AG09319 (cell line): Measurements from ENCODE around the gene TGIF2.
A peak's percentile ranks its signal among the peaks of the same experiment; 100 is the strongest.
"Not testable (repeated sequence)": the region's sequence is repeated elsewhere in the genome, so short reads cannot be mapped to it uniquely, and the experiment has no call there.

Source experiments
- DNase-seq: peaks from one replicate; pipeline ENCODE4 v3.0.0-alpha.2; 2010; ENCODE audit warnings: low read depth; ENCODE audit errors: extremely low read depth
- TF ChIP-seq, protein P1 (sequence below): IDR thresholded peaks from 2 replicates; pipeline ENCODE4 v1.5.1; 2011; ENCODE audit warnings: low read depth, mild to moderate bottlenecking, inconsistent platforms, low read length, moderate library complexity

Gene TGIF2

DNA sequence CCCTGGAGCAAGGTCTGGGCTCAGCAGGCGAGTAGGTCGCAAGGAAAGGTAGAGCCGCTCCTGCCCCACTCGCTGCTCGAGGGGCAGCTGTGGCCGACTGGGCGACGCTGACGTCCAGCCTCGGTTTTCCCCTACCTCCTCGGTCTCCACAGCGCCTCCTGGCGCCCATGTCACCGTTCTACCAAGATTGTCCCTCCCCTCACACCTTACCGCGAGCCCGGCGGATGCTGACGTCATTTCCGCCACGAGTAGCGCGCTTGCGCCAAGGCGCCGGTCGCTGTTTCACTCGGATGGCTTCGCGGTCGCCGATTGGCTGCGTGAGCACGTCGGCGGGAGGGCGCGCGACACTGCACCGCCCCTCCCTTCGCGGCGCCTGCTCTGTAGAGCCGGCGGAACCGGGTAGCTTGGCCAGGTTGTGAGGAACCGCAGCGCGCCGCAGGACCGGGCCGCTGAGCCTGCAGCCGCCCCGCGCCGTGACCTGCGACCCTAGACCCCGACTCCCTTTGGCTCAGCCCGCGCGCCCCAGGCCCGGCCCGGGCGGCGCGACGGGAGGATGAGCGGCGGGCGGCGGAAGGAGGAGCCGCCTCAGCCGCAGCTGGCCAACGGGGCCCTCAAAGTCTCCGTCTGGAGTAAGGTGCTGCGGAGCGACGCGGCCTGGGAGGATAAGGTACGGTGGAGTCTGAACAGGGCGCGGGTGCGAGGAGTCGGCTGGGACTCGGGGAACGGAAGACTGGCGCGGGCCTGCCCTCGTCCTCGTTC, 32.2 kb downstream of the TGIF2 start, which contains the start of gene RAB5IF:
Gene RAB5IF, plus strand, starts transcription at position 381 of the 759 bp plus-strand sequence. Its CDS starts 173 bp downstream, at position 554.
- DNase-seq, result peak; percentile 95
- TF ChIP-seq, protein P1, sequence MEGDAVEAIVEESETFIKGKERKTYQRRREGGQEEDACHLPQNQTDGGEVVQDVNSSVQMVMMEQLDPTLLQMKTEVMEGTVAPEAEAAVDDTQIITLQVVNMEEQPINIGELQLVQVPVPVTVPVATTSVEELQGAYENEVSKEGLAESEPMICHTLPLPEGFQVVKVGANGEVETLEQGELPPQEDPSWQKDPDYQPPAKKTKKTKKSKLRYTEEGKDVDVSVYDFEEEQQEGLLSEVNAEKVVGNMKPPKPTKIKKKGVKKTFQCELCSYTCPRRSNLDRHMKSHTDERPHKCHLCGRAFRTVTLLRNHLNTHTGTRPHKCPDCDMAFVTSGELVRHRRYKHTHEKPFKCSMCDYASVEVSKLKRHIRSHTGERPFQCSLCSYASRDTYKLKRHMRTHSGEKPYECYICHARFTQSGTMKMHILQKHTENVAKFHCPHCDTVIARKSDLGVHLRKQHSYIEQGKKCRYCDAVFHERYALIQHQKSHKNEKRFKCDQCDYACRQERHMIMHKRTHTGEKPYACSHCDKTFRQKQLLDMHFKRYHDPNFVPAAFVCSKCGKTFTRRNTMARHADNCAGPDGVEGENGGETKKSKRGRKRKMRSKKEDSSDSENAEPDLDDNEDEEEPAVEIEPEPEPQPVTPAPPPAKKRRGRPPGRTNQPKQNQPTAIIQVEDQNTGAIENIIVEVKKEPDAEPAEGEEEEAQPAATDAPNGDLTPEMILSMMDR, result peak; percentile 88

DNA sequence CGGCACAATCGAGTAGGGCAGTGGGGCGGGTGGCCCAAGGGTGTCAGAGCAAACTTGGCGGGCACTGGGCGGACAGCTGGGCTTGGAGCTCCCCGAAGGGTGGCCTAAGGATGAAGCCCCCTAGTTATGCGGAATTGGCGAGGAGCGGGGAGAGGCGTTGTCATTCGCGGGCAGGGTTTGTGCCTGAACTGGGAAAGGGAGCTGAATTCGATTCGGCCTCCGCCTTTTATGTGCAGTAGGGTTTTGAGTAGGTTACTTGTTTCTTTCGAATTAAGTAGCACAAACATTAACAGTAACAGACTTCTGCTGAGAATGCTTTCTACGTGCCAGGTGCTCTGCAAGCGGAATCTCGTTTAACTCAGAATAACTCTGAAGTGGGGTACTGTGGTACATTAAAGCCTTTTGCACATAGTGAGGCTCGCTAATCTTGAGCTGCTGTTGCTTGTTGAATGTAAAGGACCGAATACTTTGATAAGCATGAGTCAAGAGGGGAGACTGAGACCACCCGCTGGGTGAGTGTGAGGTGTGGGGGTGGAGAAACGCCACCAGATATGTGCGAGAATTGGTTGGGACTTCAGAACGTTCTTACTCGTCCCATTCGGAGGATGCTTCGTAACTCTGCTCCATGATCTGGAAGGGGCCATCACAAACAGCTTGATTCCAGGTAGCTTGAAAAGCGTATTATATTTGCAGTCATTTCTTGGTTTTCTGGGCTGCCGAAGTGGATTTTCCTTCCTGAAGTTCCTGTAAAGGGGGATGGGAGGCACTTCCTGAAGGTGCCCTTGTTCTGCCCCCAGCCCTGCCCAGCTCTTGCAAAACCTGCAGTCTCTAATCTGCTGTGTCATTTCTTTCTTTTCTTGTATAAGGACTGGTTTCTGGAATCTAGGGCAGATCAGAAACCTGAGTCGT, 33.0 kb downstream of the TGIF2 start:
- TF ChIP-seq, protein P1, result no peak
- no peak for DNase-seq

DNA sequence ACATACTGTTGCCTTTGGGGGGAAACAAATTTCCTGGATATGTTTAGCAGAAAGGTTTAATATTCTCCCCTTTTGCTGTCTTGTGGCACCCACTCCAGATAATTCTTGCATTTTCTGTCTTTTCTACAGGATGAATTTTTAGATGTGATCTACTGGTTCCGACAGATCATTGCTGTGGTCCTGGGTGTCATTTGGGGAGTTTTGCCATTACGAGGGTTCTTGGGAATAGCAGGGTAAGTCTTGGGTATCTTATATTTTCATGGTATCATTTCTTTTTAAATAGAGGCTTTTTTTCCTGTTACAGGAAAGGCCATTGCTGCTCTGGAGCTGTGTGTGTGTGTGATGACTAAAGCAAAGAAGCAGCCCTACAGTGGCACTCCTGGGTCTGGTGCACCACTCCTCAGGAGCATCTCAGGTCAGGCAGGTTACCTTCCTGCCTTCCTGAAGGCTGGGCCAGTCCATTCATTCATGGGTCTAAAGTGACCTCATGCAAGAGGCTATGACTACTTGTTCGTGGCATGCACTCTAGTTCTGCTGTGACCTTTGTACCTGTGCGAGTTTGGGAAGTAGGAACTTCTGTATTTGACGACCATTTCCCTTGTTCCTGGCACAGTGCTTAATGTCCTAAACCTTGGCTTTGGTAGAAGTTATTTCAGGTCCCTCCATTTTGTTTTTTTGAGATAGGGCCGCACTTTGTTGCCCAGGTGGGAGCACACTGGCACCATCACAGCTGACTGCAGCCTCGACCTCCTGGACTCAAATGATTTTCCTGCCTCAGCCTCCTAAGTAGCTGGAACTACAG, 34.4 kb downstream of the TGIF2 start:
- TF ChIP-seq, protein P1, result no peak
- DNase-seq, result no peak

DNA sequence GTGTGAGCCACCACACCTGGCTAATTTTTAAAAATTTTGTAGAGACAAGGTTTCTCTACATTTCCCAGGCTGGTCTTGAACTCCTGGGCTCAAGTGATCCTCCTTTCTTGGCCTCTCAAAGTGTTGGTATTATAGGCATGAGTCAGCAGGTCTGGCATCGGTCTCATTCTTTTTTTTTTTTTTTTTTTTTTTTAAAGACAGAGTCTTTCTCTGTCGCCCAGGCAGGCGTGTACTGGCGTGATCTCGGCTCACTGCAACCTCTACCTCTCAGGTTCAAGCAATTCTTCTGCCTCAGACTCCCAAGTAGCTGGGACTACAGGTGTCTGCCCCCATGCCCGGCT, 35.0 kb downstream of the TGIF2 start:
- not testable (repeated sequence) for DNase-seq

DNA sequence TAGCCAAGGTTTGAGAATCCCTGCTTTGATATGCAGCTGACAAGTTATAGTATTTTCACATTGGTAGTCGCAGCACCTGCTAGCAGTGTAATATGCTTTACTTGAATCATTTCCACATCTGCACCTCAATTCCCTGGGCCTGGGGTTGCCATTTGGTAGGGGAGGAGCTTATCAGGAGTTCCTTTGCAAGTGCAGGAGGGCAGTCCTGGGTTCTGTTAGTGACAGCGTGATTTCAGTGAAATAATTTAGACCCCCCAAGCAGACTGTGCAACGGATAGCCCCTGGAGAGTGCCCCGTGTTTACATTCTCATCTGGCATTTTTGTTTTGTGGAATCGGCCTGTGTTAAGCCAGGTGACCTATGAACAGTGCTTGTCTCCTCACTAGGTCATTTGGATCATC, 38.2 kb downstream of the TGIF2 start:
- no peak for DNase-seq
- TF ChIP-seq, protein P1, result no peak

DNA sequence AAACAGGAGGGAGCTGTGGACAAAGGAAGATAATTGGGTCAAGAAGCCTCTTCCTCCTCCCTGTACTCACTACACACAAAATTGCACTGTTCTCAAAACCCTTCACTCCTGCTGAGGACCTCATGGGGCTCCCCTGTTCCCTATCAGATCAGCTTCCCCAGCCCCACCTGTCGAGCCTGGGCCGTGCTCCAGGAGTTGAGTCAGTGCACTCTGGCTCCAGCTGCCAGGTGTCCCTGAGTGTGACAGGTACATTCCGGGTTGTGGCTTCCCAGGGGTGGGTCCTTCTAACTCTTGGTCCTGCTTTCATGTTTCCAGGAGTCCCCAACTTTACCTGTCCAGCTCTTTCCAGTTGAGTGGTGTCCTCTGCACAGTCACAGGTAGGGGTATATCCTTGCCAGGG, 40.6 kb downstream of the TGIF2 start:
- DNase-seq, result no peak

More for the DNA sequence above, 40.6 kb downstream of the TGIF2 start:
- TF ChIP-seq, protein P1, result no peak
